HepG2 (cell line): ENCODE measurements around the gene ACADS. TPM values are rescaled to one million over a fixed set of nuclear protein-coding genes. Genes with fewer than 3 reads are reported as not detected.

Experiments
- ATAC-seq: fragments of 200-7000 bp; cut with Tn5 transposase; 3 replicates; pipeline ENCODE4 v1.9.1; 2020; ENCODE audit warnings: mild to moderate bottlenecking, moderate library complexity
- BruUV-seq: library from RNA; stranded (reverse); fragments of 400-500 nt; replicated peaks from 2 replicates; lab custom pipeline; 2021; lab: Mats Ljungman, UMichigan
- CTCF ChIA-PET: fragments of 300-600 bp; formaldehyde crosslinking; extraction: SDS; loops from one replicate; lab custom pipeline; 2021; ENCODE audit warnings: low total read pairs, inconsistent platforms, low intra/inter-chr PET ratio; lab: Yijun Ruan, JAX
- POLR2A ChIA-PET: fragments of 350-600 bp; sonication (Branson Sonifier 250); formaldehyde crosslinking; loops from one replicate; lab custom pipeline; 2020; ENCODE audit warnings: antibody characterized with exemption, inconsistent platforms; lab: Yijun Ruan, JAX
- DNase-seq: peaks from one replicate; pipeline ENCODE4 v3.0.0-alpha.2; 2015; ENCODE audit warnings: low spot score
- FAIRE-seq: peaks from 3 replicates; lab custom pipeline; 2011; peaks lifted over from hg19 to GRCh38; lab: Jason Lieb, UNC
- H2AFZ ChIP-seq: one replicate; pipeline ENCODE4 v1.6.1; 2011; ENCODE audit warnings: low read length, inconsistent platforms
- H3K27ac ChIP-seq: fragments of 300-600 bp; 3 replicates; pipeline ENCODE4 v1.8.0; 2011; ENCODE audit warnings: mixed run types, mild to moderate bottlenecking, mixed read lengths, low read length, inconsistent platforms; ENCODE audit not compliant: insufficient read depth; ENCODE audit errors: extremely low read length
- H3K27me3 ChIP-seq, 2 experiments: fragments of 200-600 bp in 1 of 2; 2 replicates in 1 of 2; 3 replicates in 1 of 2; pipeline versions ENCODE4 v1.6.0 to v1.8.0; 2011; ENCODE audit warnings: low read length in 2 of 2, mild to moderate bottlenecking in 2 of 2, moderate library complexity in 2 of 2, inconsistent platforms in 1 of 2; ENCODE audit not compliant: insufficient read depth in 2 of 2, control insufficient read depth in 1 of 2
- H3K36me3 ChIP-seq, 2 experiments: fragments of 200-600 bp in 1 of 2; replicated peaks in 1 of 2; 2 replicates in 1 of 2; 3 replicates in 1 of 2; pipeline versions ENCODE4 v1.5.1 to v1.8.0; 2011; ENCODE audit warnings: low read length in 2 of 2, inconsistent platforms in 1 of 2; ENCODE audit not compliant: insufficient read depth in 2 of 2, control insufficient read depth in 1 of 2
- H3K4me1 ChIP-seq: 2 replicates; pipeline ENCODE4 v1.5.1; 2012; ENCODE audit warnings: low read length, inconsistent platforms; ENCODE audit not compliant: insufficient read depth
- H3K4me2 ChIP-seq: 2 replicates; pipeline ENCODE4 v1.6.0; 2011; ENCODE audit warnings: low read depth, low read length, inconsistent platforms
- H3K4me3 ChIP-seq, 3 experiments: fragments of 200-600 bp in 1 of 3; sonication (generic), shearing (Covaris generic) in 1 of 3; replicated peaks in 1 of 3; 2 replicates each; pipeline ENCODE4 v1.5.1; 2011 to 2016; ENCODE audit warnings: low read length in 3 of 3, inconsistent platforms in 2 of 3, low read depth in 2 of 3, mild to moderate bottlenecking in 2 of 3, control low read depth in 1 of 3, mixed read lengths in 1 of 3; ENCODE audit not compliant: insufficient read depth in 1 of 3
- H3K79me2 ChIP-seq: one replicate; pipeline ENCODE4 v1.6.1; 2011; ENCODE audit warnings: low read length, inconsistent platforms; ENCODE audit not compliant: insufficient read depth
- H3K9ac ChIP-seq: 2 replicates; pipeline ENCODE4 v1.6.0; 2011; ENCODE audit warnings: mild to moderate bottlenecking, low read depth, low read length, inconsistent platforms; ENCODE audit not compliant: insufficient read depth
- H3K9me3 ChIP-seq: 2 replicates; pipeline ENCODE4 v1.5.1; 2012; ENCODE audit warnings: mild to moderate bottlenecking, low read length
- H4K20me1 ChIP-seq: 2 replicates; pipeline ENCODE4 v1.6.0; 2011; ENCODE audit warnings: inconsistent platforms, mild to moderate bottlenecking, low read length, moderate library complexity; ENCODE audit not compliant: insufficient read depth
- CEBPB ChIP-seq: IDR thresholded peaks from 2 replicates; pipeline ENCODE4 v1.6.1; 2011; ENCODE audit warnings: low read depth, low read length, improper control_type of control experiment, borderline replicate concordance
- CEBPG ChIP-seq: IDR thresholded peaks from 2 replicates; pipeline ENCODE4 v1.6.1; 2016
- HDAC1 ChIP-seq: sonication (generic); formaldehyde crosslinking; IDR thresholded peaks from 2 replicates; pipeline ENCODE4 v1.5.1; 2020; ENCODE audit warnings: mild to moderate bottlenecking, missing genetic modification reagents
- HDAC2 ChIP-seq: sonication (generic); formaldehyde crosslinking; IDR thresholded peaks from 2 replicates; pipeline ENCODE4 v1.4.0; 2020; ENCODE audit warnings: missing genetic modification reagents
- HNF4G ChIP-seq, 2 experiments: sonication (generic) in 1 of 2; formaldehyde crosslinking in 1 of 2; IDR thresholded peaks; 2 replicates each; pipeline versions ENCODE4 v1.4.0 to v1.6.1; 2011 to 2020; ENCODE audit warnings: borderline replicate concordance in 2 of 2, low read depth in 2 of 2, mild to moderate bottlenecking in 2 of 2, low read length in 1 of 2, missing genetic modification reagents in 1 of 2, moderate library complexity in 1 of 2
- KLF6 ChIP-seq: IDR thresholded peaks from 2 replicates; pipeline ENCODE4 v1.8.0; 2016; ENCODE audit warnings: missing biosample characterization, missing genetic modification reagents
- SAP130 ChIP-seq: IDR thresholded peaks from 2 replicates; pipeline ENCODE4 v1.6.1; 2016; ENCODE audit warnings: low read depth
- SIN3A ChIP-seq: IDR thresholded peaks from 2 replicates; pipeline ENCODE4 v1.6.1; 2011; ENCODE audit warnings: low read depth, mild to moderate bottlenecking, control low read depth, low read length, borderline replicate concordance
- SNAPC2 ChIP-seq: sonication (generic); formaldehyde crosslinking; IDR thresholded peaks from 2 replicates; pipeline ENCODE4 v1.8.1; 2022; ENCODE audit warnings: mild to moderate bottlenecking, missing genetic modification reagents
- TOPORS ChIP-seq: sonication (generic); formaldehyde crosslinking; IDR thresholded peaks from 2 replicates; pipeline ENCODE4 v1.8.0; 2023; ENCODE audit warnings: mild to moderate bottlenecking, missing genetic modification reagents
- ZBTB38 ChIP-seq: sonication (generic); formaldehyde crosslinking; IDR thresholded peaks from 2 replicates; pipeline ENCODE4 v1.5.1; 2020; ENCODE audit warnings: mild to moderate bottlenecking, missing genetic modification reagents
- ZNF629 ChIP-seq: sonication (generic); formaldehyde crosslinking; conservative IDR thresholded peaks from 2 replicates; pipeline ENCODE4 v1.5.0; 2020; ENCODE audit warnings: missing genetic modification reagents
- WGBS: methylation state at CpG from one replicate; pipeline ENCODE4 v1.1.6; 2017; ENCODE audit warnings: low lambda C conversion rate; 5-methylcytosine and 5-hydroxymethylcytosine counted together
- in situ Hi-C: cut with HindIII; loops from 2 replicates; pipeline ENCODE4 v1.10.0; 2017; ENCODE audit warnings: low pct_unique_long_range_greater_than_20kb; ENCODE audit not compliant: extremely low pct_ligation_motif_present
- intact Hi-C: fragments of 100-400 bp; cut with micrococcal nuclease; formaldehyde crosslinking; loops from one replicate; pipeline ENCODE4 v1.10.0; 2022; ENCODE audit not compliant: unreplicated experiment
- polyA plus RNA-seq, 8 experiments: library from polyadenylated mRNA; depleted of rRNA in 3 of 8; stranded (reverse) in 7 of 8; unstranded in 1 of 8; fragments of >200 nt; fragmentation: Illumina TruSeq in 4 of 8; extraction: Trizol in 4 of 8; gene quantifications; 2 replicates each; pipeline versions ENCODE4 v1.2.1 to v1.2.3, GENCODE V29; 2011 to 2016; ENCODE audit warnings: low read depth in 4 of 8, missing spikeins in 1 of 8, mixed read lengths in 1 of 8; ENCODE audit not compliant: insufficient read depth in 1 of 8
- total RNA-seq, 5 experiments: library from RNA; depleted of rRNA; stranded (reverse); fragments of >200 nt; fragmentation: Illumina TruSeq; extraction: Trizol; gene quantifications; 2 replicates each; pipeline ENCODE4 v1.2.3, GENCODE V29; 2016; ENCODE audit warnings: low read depth in 1 of 5
- TF ChIP-seq, protein P1 (sequence below): sonication (generic); formaldehyde crosslinking; IDR thresholded peaks from 2 replicates; pipeline ENCODE4 v1.8.0; 2022; ENCODE audit warnings: missing genetic modification reagents, mild to moderate bottlenecking, borderline replicate concordance
- TF ChIP-seq, protein P2 (sequence below), 2 experiments: sonication (generic) in 1 of 2; formaldehyde crosslinking in 1 of 2; IDR thresholded peaks; 2 replicates each; pipeline versions ENCODE4 v1.4.0 to v1.6.1; 2016 to 2020; ENCODE audit warnings: borderline replicate concordance in 1 of 2, low read depth in 1 of 2, mild to moderate bottlenecking in 1 of 2, missing genetic modification reagents in 1 of 2

ACADS gene
- total and polyA plus RNA-seq, 2 of the 13 experiments (the other 11 are each of a cell fraction or from before 2014, with no cell fraction given) = 17.4 to 27.7 TPM

DNA sequence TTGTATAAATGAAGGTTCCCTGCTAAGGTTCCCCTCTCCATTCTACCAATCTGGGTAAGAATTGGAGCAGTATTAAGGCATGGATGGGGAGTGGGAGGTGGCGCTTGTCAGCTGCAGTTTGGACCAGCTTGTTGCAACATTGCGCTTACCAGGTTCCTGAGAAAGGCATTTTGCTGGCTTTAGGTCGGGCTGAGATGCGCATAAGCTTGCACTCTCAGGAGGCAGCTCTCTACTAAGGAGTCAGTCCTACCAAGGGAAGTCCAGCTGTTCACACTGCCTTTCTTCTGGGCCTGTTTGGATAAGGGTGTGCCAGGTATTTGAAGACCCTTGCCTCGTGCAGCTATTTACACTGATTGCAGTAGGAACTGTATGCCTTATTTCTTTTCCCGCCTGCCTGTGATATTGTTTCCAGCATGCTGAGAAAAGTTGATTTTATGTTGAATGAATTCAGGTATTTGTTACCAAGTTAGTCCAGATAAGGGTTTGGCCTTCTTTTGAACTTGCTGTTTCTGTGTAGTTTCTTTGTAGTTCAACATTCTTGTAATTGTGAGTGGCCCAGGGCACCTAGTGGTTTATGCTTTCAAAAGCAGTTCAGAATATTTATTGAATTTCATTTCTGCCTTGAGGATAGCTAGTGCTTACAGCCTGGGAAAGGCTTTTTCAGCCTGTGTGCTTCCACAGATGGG, 36.1 kb upstream of the ACADS start:
- peaks cover 70% of the 10 kb centered on the region for H3K4me1 ChIP-seq
- DNase-seq (peak; percentile 41), ATAC-seq (no peak), FAIRE-seq (peak; percentile 56)
- peak overlapping the region; percentile 86 for H3K4me2 ChIP-seq
- peak overlapping the region; percentile 94 for H3K27ac ChIP-seq
- H3K79me2 ChIP-seq = peaks cover 73% of the 10 kb centered on the region
- BruUV-seq = no TSS peak
- H3K4me3 ChIP-seq = peak overlapping the region; percentile 83 to 91 (median 86); a peak in 5 of 6 replicates
- ChIA-PET CTCF (no interaction called here), POLR2A (no interaction called here)
- H3K36me3 ChIP-seq = peaks cover 4 to 15% of the 10 kb centered on the region in 2 experiments
- H3K9ac ChIP-seq = peak overlapping the region; percentile 85
- intact Hi-C loops = loop anchor here (2.0 to 5.0 kb wide), 3 partner anchors 25 to 1388 kb away; partner anchors contain the start of gene MLXIP
- H3K9me3 ChIP-seq = no peaks in the 10 kb centered on the region
- WGBS = 43% methylated on average over 4 of the region's 6 CpGs
- in situ Hi-C loops = no loop called here
- peaks cover 40% of the 10 kb centered on the region for H4K20me1 ChIP-seq
- no peak overlapping the region for H2AFZ ChIP-seq
- no peaks in the 10 kb centered on the region for H3K27me3 ChIP-seq
- TF ChIP-seq CEBPB = peak; percentile 37; the same call in 1 of the 2 replicates
- peak; percentile 37; the same call in 1 of the 2 replicates for TF ChIP-seq HDAC1
- TF ChIP-seq SNAPC2 (CRISPR knock-in tag) = no peak
- TF ChIP-seq HNF4G (IDR thresholded peaks at IDR 0.05; ENCODE audit: borderline replicate concordance, low read depth, low read length) = no peak
- no peak for TF ChIP-seq HNF4G (CRISPR knock-in tag; IDR thresholded peaks at IDR 0.05; ENCODE audit: borderline replicate concordance, low read depth)
- TF ChIP-seq SIN3A = 0 out of 2 replicates have a peak, but pooled peaks have one; percentile 18
- TF ChIP-seq TOPORS (CRISPR knock-in tag) = no peak
- TF ChIP-seq, protein P1, sequence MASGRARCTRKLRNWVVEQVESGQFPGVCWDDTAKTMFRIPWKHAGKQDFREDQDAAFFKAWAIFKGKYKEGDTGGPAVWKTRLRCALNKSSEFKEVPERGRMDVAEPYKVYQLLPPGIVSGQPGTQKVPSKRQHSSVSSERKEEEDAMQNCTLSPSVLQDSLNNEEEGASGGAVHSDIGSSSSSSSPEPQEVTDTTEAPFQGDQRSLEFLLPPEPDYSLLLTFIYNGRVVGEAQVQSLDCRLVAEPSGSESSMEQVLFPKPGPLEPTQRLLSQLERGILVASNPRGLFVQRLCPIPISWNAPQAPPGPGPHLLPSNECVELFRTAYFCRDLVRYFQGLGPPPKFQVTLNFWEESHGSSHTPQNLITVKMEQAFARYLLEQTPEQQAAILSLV (CRISPR knock-in tag) = 0 out of 2 replicates have a peak, but pooled peaks have one; percentile 30
- TF ChIP-seq SAP130 = peak; percentile 11; the same call in 1 of the 2 replicates
- TF ChIP-seq CEBPG (CRISPR knock-in tag) = peak; percentile 14; the same call in 1 of the 2 replicates
- TF ChIP-seq HDAC2 (CRISPR knock-in tag) = peak; percentile 5; the same call in 1 of the 2 replicates
- TF ChIP-seq, protein P2, sequence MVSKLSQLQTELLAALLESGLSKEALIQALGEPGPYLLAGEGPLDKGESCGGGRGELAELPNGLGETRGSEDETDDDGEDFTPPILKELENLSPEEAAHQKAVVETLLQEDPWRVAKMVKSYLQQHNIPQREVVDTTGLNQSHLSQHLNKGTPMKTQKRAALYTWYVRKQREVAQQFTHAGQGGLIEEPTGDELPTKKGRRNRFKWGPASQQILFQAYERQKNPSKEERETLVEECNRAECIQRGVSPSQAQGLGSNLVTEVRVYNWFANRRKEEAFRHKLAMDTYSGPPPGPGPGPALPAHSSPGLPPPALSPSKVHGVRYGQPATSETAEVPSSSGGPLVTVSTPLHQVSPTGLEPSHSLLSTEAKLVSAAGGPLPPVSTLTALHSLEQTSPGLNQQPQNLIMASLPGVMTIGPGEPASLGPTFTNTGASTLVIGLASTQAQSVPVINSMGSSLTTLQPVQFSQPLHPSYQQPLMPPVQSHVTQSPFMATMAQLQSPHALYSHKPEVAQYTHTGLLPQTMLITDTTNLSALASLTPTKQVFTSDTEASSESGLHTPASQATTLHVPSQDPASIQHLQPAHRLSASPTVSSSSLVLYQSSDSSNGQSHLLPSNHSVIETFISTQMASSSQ (IDR thresholded peaks at IDR 0.05; ENCODE audit: low read depth) = no peak
- TF ChIP-seq, protein P2 (CRISPR knock-in tag; IDR thresholded peaks at IDR 0.05; ENCODE audit: borderline replicate concordance) = 0 out of 2 replicates have a peak, but pooled peaks have one; percentile 18
- TF ChIP-seq ZNF629 = no peak
- no peak for TF ChIP-seq KLF6 (CRISPR knock-in tag)
- TF ChIP-seq ZBTB38 (CRISPR knock-in tag) = 0 out of 2 replicates have a peak, but pooled peaks have one; percentile 31
